ENCODE results near the gene SLC35E2B.

DNA sequence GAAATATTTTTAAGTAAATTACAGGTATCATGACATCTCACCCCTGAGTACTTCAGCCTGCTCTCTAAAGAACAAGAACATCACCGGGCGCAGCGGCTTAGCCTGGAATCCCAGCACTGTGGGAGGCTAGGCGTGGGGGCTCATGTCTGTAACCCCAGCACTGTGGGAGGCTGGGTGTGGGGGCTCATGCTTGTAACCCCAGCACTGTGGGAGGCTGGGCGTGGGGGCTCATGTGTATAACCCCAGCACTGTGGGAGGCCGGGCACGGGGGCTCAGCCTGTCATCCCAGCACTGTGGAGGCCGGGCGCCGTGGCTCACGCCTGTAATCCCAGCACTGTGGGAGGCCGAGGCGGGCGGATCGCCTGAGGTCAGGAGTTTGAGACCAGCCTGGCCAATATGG lies 26.1 kb downstream of the SLC35E2B start:
- TF ChIP-seq, protein P1, sequence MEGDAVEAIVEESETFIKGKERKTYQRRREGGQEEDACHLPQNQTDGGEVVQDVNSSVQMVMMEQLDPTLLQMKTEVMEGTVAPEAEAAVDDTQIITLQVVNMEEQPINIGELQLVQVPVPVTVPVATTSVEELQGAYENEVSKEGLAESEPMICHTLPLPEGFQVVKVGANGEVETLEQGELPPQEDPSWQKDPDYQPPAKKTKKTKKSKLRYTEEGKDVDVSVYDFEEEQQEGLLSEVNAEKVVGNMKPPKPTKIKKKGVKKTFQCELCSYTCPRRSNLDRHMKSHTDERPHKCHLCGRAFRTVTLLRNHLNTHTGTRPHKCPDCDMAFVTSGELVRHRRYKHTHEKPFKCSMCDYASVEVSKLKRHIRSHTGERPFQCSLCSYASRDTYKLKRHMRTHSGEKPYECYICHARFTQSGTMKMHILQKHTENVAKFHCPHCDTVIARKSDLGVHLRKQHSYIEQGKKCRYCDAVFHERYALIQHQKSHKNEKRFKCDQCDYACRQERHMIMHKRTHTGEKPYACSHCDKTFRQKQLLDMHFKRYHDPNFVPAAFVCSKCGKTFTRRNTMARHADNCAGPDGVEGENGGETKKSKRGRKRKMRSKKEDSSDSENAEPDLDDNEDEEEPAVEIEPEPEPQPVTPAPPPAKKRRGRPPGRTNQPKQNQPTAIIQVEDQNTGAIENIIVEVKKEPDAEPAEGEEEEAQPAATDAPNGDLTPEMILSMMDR (IDR thresholded peaks at IDR 0.05; ENCODE audit: low read depth, low read length) = no peak
- TF ChIP-seq EZH2phosphoT487 (IDR thresholded peaks at IDR 0.05; ENCODE audit: low read depth) = no peak

Data from OCI-LY3 (cell line).